Activated CD4-positive, alpha-beta T cell treated with anti-CD3 and anti-CD28 coated beads, Interleukin-2, amount 50 U/mL, for 24 hours (primary cell): ENCODE measurements around the gene PHF23.
A peak's percentile ranks its signal among the peaks of the same experiment; 100 is the strongest.

Source experiments
- DNase-seq, 2 donors: peaks; one replicate each; pipeline ENCODE4 v3.0.0-alpha.2; 2020; ENCODE audit warnings: low read depth in 1 of 2, low spot score in 1 of 2

The PHF23 gene

GRCh38 chr17:7238420-7239090 lies 702 bp downstream of the PHF23 start:
- no peak for DNase-seq

DNA sequence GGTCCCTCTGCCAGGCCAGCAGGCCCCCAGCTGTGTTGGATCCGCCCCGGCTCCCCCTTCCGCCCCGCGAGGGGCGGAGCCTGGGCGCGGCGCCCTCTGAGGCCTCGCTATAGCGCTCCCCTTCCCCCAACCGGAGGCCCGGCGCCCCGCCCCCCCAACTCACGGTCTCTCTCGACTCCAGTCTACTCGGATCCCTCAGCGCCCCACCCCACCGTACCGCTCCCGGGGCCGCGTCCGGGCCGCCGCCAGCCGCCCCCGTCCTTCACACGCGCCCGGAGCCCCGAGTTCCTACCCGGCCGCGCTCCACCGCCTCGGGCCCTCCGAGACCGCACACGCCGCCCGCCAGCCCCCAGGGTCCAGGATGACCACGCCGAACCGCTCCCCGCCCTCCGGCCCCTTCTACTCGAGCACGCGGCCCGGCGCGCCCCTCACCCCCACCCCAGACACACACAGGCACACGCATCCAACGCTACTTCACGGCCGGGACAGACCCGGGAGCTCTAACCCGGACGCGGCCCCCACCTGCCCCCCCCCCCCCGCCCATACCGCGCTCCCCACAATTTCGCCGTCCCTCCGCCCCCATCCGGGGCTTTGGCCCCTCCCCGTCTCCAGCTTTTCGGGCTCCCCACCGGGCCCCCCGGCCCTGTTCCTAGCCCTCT lies 1.4 kb downstream of the PHF23 start:
- peak; percentile 70 to 83 for DNase-seq

- DNase-seq = no peak
Measured at GRCh38 chr17:7237266-7237760, 1.9 kb downstream of the PHF23 start.

- DNase-seq = no peak
Measured at GRCh38 chr17:7236808-7237207, 2.4 kb downstream of the PHF23 start.

GRCh38 chr17:7235693-7236665 lies 3.3 kb downstream of the PHF23 start:
- no peak for DNase-seq

DNA sequence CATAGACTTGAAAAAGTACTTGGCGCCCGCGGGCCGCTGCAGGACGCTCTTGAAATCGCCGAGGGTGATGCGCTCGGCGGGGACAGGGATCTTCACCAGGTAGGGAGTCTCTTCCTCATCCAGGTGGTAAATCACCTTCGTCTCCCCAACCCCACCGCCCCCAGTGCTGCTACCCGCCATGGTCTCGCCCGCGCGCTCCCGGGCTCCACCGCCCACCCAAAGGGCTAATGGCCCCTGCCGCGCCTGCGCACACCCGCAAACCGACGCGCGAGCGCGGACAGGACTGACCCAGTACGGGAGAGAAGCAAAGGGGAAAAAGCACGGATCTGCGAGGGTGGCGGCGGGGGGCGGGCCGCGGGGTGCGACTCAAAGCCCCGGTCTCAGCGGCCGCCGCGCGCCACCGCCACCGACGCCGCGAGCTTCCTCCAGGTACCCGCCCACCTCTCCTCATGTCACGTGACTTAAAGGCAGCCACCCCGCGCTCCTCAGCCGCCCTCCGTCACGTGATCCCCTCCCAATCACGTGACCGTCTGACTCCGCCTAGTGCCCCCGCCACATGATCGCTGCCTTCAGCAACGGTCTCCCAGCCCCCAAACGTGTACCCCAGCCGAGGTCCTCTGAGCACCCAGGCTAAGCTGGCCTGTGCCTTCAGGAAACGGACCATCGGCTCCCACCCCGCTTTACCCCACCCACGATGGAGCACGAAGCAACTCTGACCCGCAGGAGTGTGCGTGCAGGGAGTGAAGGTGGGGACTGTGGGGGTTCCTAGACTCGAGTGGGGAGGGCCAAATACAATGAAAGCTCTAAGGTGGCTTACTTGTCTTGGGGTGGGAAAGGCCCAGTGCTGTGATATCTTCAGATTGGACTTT lies 4.9 kb downstream of the PHF23 start, which contains the start of gene DVL2:
Gene DVL2 (minus strand): TSS at position 435 of the 869 bp plus-strand sequence. CDS start 255 bp downstream, at position 180.
- peak; percentile 88 to 92 for DNase-seq

- DNase-seq = no peak
Measured at GRCh38 chr17:7233701-7234082, 5.6 kb downstream of the PHF23 start.

- no peak for DNase-seq
Measured at GRCh38 chr17:7232114-7232513, 7.1 kb downstream of the PHF23 start.

- DNase-seq = no peak
Measured at GRCh38 chr17:7229504-7229903, 9.8 kb downstream of the PHF23 start.

- DNase-seq = no peak
Measured at GRCh38 chr17:7228920-7229319, 10.3 kb downstream of the PHF23 start.

DNA sequence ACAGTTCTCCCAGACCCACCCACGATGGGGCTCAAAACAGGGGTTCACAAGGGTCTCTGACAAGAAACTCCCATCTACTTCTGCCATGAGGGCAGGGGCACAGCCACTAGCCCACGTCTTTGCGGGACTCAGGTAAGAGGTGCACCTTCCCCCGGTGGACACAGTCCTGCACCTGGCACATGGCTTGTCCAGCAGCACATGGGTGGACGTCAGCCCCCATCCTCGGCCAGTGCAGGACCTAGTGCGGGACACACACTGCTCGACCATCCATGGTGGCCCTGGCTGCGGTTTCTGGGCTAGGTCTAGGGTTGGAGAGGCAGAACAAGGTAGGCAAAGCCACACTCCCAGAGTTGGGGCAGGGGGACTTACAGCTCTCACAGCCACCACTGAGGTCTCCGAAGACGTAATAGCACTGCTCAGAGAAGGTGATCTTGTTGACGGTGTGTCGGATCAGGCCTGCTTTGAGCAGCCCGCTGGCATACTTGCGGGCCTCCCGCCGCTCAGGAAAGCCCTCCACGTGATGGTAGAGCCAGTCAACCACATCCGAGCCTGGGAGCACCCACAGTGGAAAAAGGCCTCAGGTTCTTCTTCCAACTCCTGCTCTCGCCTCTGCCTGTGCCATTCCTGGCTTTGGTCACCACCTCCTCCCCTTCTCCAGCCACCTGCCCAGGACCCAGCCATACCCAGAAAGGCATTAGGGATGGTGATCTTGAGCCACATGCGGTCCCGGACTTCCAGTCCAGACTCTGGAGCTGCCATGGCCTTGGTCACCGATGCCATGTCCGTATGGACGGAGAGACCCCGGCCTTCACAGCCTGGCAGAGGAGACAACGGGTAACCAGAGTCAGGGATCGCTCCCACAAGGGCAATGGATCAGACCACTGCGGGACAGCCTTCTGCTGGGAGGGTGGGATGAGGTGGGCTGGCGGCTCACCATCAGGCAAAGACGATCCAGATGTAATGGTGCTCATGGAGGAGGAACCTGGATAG lies 12.2 kb downstream of the PHF23 start:
- no peak for DNase-seq

- no peak for DNase-seq
Measured at GRCh38 chr17:7225711-7226331, 13.4 kb downstream of the PHF23 start.

DNA sequence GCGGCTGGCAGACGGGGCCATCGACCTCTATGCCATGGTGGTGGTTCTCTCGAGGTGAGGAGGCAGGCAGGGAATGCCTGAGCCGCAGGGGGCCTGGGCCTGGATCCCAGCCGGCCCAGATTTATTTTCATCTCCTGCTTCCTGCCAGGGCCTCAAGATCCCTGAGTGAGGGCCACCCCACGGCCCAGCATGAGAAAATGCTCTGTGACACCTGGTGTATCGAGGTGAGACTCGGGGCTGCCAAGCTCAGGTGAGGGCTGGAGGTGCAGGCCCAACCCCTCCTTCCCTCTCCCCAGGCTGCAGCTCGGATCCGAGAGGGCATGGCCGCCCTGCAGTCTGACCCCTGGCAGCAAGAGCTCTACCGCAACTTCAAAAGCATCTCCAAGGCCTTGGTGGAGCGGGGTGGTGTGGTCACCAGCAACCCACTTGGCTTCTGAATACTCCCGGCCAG lies 14.6 kb downstream of the PHF23 start:
- no peak for DNase-seq

DNA sequence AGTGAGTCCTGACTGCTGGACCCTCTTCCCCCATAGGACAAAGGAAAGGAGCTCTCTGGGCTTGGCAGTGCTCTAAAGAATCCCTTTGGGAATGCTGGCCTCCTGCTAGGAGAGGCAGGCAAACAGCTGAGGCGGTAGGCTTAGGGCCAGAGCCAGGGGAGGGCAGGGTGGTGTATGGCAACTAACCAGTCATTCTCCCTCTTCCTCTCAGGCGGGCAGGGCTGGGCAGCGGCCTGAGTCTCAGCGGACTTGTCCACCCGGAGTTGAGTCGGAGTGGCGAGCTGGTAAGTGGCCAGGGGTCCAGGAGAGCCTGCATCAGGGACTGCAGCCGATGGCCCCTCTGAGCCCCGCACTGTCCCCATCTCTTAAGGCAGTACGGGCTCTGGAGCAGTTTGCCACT lies 15.1 kb downstream of the PHF23 start:
- no peak for DNase-seq

DNA sequence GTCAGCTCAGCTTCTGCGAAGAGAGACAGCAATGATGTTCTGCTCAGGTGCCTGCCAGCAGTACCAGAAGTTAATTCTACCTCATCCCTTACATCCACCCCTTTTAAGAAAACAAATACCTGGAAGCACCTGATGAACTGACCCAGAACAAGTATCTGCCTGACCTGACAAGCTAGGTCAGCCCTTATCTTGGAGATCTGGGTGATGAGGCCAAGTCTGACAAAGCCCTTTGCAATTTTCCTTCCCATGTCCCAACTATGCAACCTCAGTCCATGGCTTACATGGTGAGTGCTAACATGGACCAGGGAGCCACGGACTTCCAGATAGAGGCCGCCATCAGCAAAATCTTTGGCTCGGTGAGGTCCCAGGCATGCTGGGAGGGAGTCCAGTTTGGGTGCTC lies 15.9 kb downstream of the PHF23 start:
- DNase-seq = no peak

DNA sequence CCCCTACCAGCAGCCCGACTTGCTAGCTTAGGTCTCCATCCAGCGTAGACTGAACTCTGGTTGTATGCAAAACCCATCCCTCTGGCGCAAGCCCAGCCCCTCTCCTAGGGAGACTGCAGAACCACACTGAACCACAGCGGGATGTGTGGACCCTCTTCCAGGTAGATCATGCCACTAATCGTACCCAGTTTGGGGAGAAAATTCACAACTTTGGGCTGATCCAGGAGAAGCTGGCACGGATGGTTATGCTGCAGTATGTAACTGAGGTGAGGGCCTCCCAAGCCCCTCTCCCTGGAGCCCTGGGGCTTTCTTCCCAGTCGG lies 16.3 kb downstream of the PHF23 start:
- no peak for DNase-seq

DNA sequence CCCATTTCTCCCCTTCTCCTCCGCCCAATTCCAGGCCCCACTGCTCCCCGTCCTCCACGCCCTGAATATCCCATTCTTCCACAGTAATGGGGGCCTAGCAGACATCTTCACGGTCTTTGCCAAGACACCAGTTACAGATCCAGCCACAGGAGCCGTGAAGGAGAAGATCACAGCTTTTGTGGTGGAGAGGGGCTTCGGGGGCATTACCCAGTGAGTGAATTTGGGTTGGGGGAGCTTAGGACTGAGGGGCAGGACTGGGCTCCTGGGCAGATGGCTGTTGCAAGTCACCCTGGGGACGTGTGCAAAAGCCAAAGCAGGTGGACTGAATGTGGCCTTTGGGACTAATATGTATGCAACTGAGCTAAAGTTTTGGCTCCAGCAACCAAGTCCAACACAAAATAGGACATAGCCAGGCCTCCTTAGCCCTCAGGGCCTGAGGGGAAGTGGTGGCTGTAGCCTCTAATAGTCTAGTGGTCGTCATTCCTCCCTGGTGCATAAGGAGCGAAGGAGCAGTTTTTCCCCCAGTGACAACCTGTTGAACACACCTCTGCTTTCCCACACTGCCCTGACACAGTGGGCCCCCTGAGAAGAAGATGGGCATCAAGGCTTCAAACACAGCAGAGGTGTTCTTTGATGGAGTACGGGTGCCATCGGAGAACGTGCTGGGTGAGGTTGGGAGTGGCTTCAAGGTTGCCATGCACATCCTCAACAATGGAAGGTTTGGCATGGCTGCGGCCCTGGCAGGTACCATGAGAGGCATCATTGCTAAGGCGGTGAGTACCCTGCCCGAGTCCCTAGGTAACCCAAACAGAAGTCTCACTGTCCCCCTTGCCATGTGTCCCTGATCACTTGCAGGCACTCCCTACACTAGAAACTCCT lies 16.9 kb downstream of the PHF23 start:
- DNase-seq = no peak
